ENCODE results near the gene PSMA3.

GRCh38 chr14:58239244-58240195 is 5.1 kb upstream of the PSMA3 start:
- TF ChIP-seq CTCF (IDR thresholded peaks at IDR 0.05; ENCODE audit: low read depth, low read length) = no peak
- no peak for TF ChIP-seq POLR2A (IDR thresholded peaks at IDR 0.05; ENCODE audit: extremely low read depth, insufficient read length)
- TF ChIP-seq MAX (IDR thresholded peaks at IDR 0.05; ENCODE audit: low read depth, low read length) = peak; percentile 35; the same call in 1 of the 2 replicates
